HG03521 (cell line): Measurements from ENCODE around the gene ZNF438.

Source experiments
- ATAC-seq: cut with Tn5 transposase; IDR thresholded peaks from one replicate; pipeline ENCODE4 v1.9.1; 2021; ENCODE audit warnings: mild to moderate bottlenecking, moderate library complexity; ENCODE audit not compliant: unreplicated experiment

ZNF438 gene

GRCh38 chr10:31013331-31013730 is 18.3 kb downstream of the ZNF438 start:
- no peak for ATAC-seq

- no peak for ATAC-seq
These were observed 20.0 kb downstream of the ZNF438 start for GRCh38 chr10:31011665-31012022.

GRCh38 chr10:31011017-31011664 is 20.5 kb downstream of the ZNF438 start:
- no peak for ATAC-seq

GRCh38 chr10:31010062-31010461 is 21.6 kb downstream of the ZNF438 start:
- no peak for ATAC-seq

GRCh38 chr10:31005895-31006294 is 25.8 kb downstream of the ZNF438 start:
- no peak for ATAC-seq

GRCh38 chr10:31004611-31005193 is 27.0 kb downstream of the ZNF438 start:
- ATAC-seq, result no peak

- no peak for ATAC-seq
These were observed 29.9 kb downstream of the ZNF438 start for GRCh38 chr10:31001740-31002139.

GRCh38 chr10:31000867-31001266 is 30.8 kb downstream of the ZNF438 start:
- no peak for ATAC-seq

GRCh38 chr10:31000071-31000782 is 31.4 kb downstream of the ZNF438 start:
- ATAC-seq, result no peak

- no peak for ATAC-seq
These were observed 32.5 kb downstream of the ZNF438 start for GRCh38 chr10:30999070-30999712.

- ATAC-seq, result no peak
These were observed 34.0 kb downstream of the ZNF438 start for GRCh38 chr10:30997536-30998235.

GRCh38 chr10:30996481-30997005 is 35.1 kb downstream of the ZNF438 start:
- no peak for ATAC-seq

- ATAC-seq, result no peak
These were observed 36.4 kb downstream of the ZNF438 start for GRCh38 chr10:30995081-30995770.

- ATAC-seq, result no peak
These were observed 38.5 kb downstream of the ZNF438 start for GRCh38 chr10:30993155-30993554.

GRCh38 chr10:30992681-30993080 is 39.0 kb downstream of the ZNF438 start:
- no peak for ATAC-seq

- no peak for ATAC-seq
These were observed 40.0 kb downstream of the ZNF438 start for GRCh38 chr10:30991647-30992011.

- ATAC-seq, result no peak
These were observed 40.6 kb downstream of the ZNF438 start for GRCh38 chr10:30990971-30991646.

GRCh38 chr10:30990351-30990750 is 41.3 kb downstream of the ZNF438 start:
- ATAC-seq, result no peak

- no peak for ATAC-seq
These were observed 42.7 kb downstream of the ZNF438 start for GRCh38 chr10:30988831-30989435.
